HepG2 (cell line): ENCODE measurements around the gene TUBB3. TPM values are rescaled to one million over a fixed set of nuclear protein-coding genes. Genes with fewer than 3 reads are reported as not detected.

Experiments
- ATAC-seq: fragments of 200-7000 bp; cut with Tn5 transposase; 3 replicates; pipeline ENCODE4 v1.9.1; 2020; ENCODE audit warnings: mild to moderate bottlenecking, moderate library complexity
- BruUV-seq: library from RNA; stranded (reverse); fragments of 400-500 nt; replicated peaks from 2 replicates; lab custom pipeline; 2021; lab: Mats Ljungman, UMichigan
- CTCF ChIA-PET: fragments of 300-600 bp; formaldehyde crosslinking; extraction: SDS; loops from one replicate; lab custom pipeline; 2021; ENCODE audit warnings: low total read pairs, inconsistent platforms, low intra/inter-chr PET ratio; lab: Yijun Ruan, JAX
- POLR2A ChIA-PET: fragments of 350-600 bp; sonication (Branson Sonifier 250); formaldehyde crosslinking; loops from one replicate; lab custom pipeline; 2020; ENCODE audit warnings: antibody characterized with exemption, inconsistent platforms; lab: Yijun Ruan, JAX
- DNase-seq: peaks from one replicate; pipeline ENCODE4 v3.0.0-alpha.2; 2015; ENCODE audit warnings: low spot score
- FAIRE-seq: peaks from 3 replicates; lab custom pipeline; 2011; peaks lifted over from hg19 to GRCh38; lab: Jason Lieb, UNC
- H2AFZ ChIP-seq: one replicate; pipeline ENCODE4 v1.6.1; 2011; ENCODE audit warnings: low read length, inconsistent platforms
- H3K27ac ChIP-seq: fragments of 300-600 bp; 3 replicates; pipeline ENCODE4 v1.8.0; 2011; ENCODE audit warnings: mixed run types, mild to moderate bottlenecking, mixed read lengths, low read length, inconsistent platforms; ENCODE audit not compliant: insufficient read depth; ENCODE audit errors: extremely low read length
- H3K27me3 ChIP-seq, 2 experiments: fragments of 200-600 bp in 1 of 2; 2 replicates in 1 of 2; 3 replicates in 1 of 2; pipeline versions ENCODE4 v1.6.0 to v1.8.0; 2011; ENCODE audit warnings: low read length in 2 of 2, mild to moderate bottlenecking in 2 of 2, moderate library complexity in 2 of 2, inconsistent platforms in 1 of 2; ENCODE audit not compliant: insufficient read depth in 2 of 2, control insufficient read depth in 1 of 2
- H3K36me3 ChIP-seq, 2 experiments: fragments of 200-600 bp in 1 of 2; replicated peaks in 1 of 2; 2 replicates in 1 of 2; 3 replicates in 1 of 2; pipeline versions ENCODE4 v1.5.1 to v1.8.0; 2011; ENCODE audit warnings: low read length in 2 of 2, inconsistent platforms in 1 of 2; ENCODE audit not compliant: insufficient read depth in 2 of 2, control insufficient read depth in 1 of 2
- H3K4me1 ChIP-seq: 2 replicates; pipeline ENCODE4 v1.5.1; 2012; ENCODE audit warnings: low read length, inconsistent platforms; ENCODE audit not compliant: insufficient read depth
- H3K4me2 ChIP-seq: 2 replicates; pipeline ENCODE4 v1.6.0; 2011; ENCODE audit warnings: low read depth, low read length, inconsistent platforms
- H3K4me3 ChIP-seq, 3 experiments: fragments of 200-600 bp in 1 of 3; sonication (generic), shearing (Covaris generic) in 1 of 3; replicated peaks in 1 of 3; 2 replicates each; pipeline ENCODE4 v1.5.1; 2011 to 2016; ENCODE audit warnings: low read length in 3 of 3, inconsistent platforms in 2 of 3, low read depth in 2 of 3, mild to moderate bottlenecking in 2 of 3, control low read depth in 1 of 3, mixed read lengths in 1 of 3; ENCODE audit not compliant: insufficient read depth in 1 of 3
- H3K79me2 ChIP-seq: one replicate; pipeline ENCODE4 v1.6.1; 2011; ENCODE audit warnings: low read length, inconsistent platforms; ENCODE audit not compliant: insufficient read depth
- H3K9ac ChIP-seq: 2 replicates; pipeline ENCODE4 v1.6.0; 2011; ENCODE audit warnings: mild to moderate bottlenecking, low read depth, low read length, inconsistent platforms; ENCODE audit not compliant: insufficient read depth
- H3K9me3 ChIP-seq: 2 replicates; pipeline ENCODE4 v1.5.1; 2012; ENCODE audit warnings: mild to moderate bottlenecking, low read length
- H4K20me1 ChIP-seq: 2 replicates; pipeline ENCODE4 v1.6.0; 2011; ENCODE audit warnings: inconsistent platforms, mild to moderate bottlenecking, low read length, moderate library complexity; ENCODE audit not compliant: insufficient read depth
- CTCF ChIP-seq: sonication (generic); formaldehyde crosslinking; IDR thresholded peaks from 2 replicates; pipeline ENCODE4 v1.5.0; 2020; ENCODE audit warnings: mild to moderate bottlenecking, missing genetic modification reagents, moderate library complexity
- RFXAP ChIP-seq: sonication (generic); formaldehyde crosslinking; IDR thresholded peaks from 2 replicates; pipeline ENCODE4 v1.4.0; 2020; ENCODE audit warnings: missing genetic modification reagents, borderline replicate concordance
- SAP130 ChIP-seq: IDR thresholded peaks from 2 replicates; pipeline ENCODE4 v1.6.1; 2016; ENCODE audit warnings: low read depth
- TCF12 ChIP-seq, 2 experiments: fragments of 450-650 bp in 1 of 2; sonication (generic) in 1 of 2; formaldehyde crosslinking in 1 of 2; IDR thresholded peaks; 2 replicates each; pipeline versions ENCODE4 v1.6.1 to v1.8.0; 2017 to 2022; ENCODE audit warnings: antibody characterized with exemption in 1 of 2, mild to moderate bottlenecking in 1 of 2, missing genetic modification reagents in 1 of 2, moderate library complexity in 1 of 2
- TGIF2 ChIP-seq: IDR thresholded peaks from 2 replicates; pipeline ENCODE4 v1.6.1; 2016; ENCODE audit warnings: control low read depth, missing compliant biosample characterization
- ZNF235 ChIP-seq: sonication (generic); formaldehyde crosslinking; IDR thresholded peaks from 2 replicates; pipeline ENCODE4 v1.8.1; 2023; ENCODE audit warnings: mild to moderate bottlenecking, missing genetic modification reagents, borderline replicate concordance
- ZNF567 ChIP-seq: sonication (generic); formaldehyde crosslinking; IDR thresholded peaks from 2 replicates; pipeline ENCODE4 v1.8.1; 2023; ENCODE audit warnings: mild to moderate bottlenecking, missing genetic modification reagents, borderline replicate concordance
- ZNF788 ChIP-seq: sonication (generic); formaldehyde crosslinking; IDR thresholded peaks from 2 replicates; pipeline ENCODE4 v1.5.0; 2020; ENCODE audit warnings: mild to moderate bottlenecking, missing genetic modification reagents, borderline replicate concordance
- ZSCAN12 ChIP-seq: sonication (generic); formaldehyde crosslinking; IDR thresholded peaks from 2 replicates; pipeline ENCODE4 v1.9.0; 2021; ENCODE audit warnings: mild to moderate bottlenecking, missing genetic modification reagents
- WGBS: methylation state at CpG from one replicate; pipeline ENCODE4 v1.1.6; 2017; ENCODE audit warnings: low lambda C conversion rate; 5-methylcytosine and 5-hydroxymethylcytosine counted together
- in situ Hi-C: cut with HindIII; loops from 2 replicates; pipeline ENCODE4 v1.10.0; 2017; ENCODE audit warnings: low pct_unique_long_range_greater_than_20kb; ENCODE audit not compliant: extremely low pct_ligation_motif_present
- intact Hi-C: fragments of 100-400 bp; cut with micrococcal nuclease; formaldehyde crosslinking; loops from one replicate; pipeline ENCODE4 v1.10.0; 2022; ENCODE audit not compliant: unreplicated experiment
- polyA plus RNA-seq, 8 experiments: library from polyadenylated mRNA; depleted of rRNA in 3 of 8; stranded (reverse) in 7 of 8; unstranded in 1 of 8; fragments of >200 nt; fragmentation: Illumina TruSeq in 4 of 8; extraction: Trizol in 4 of 8; gene quantifications; 2 replicates each; pipeline versions ENCODE4 v1.2.1 to v1.2.3, GENCODE V29; 2011 to 2016; ENCODE audit warnings: low read depth in 4 of 8, missing spikeins in 1 of 8, mixed read lengths in 1 of 8; ENCODE audit not compliant: insufficient read depth in 1 of 8
- total RNA-seq, 5 experiments: library from RNA; depleted of rRNA; stranded (reverse); fragments of >200 nt; fragmentation: Illumina TruSeq; extraction: Trizol; gene quantifications; 2 replicates each; pipeline ENCODE4 v1.2.3, GENCODE V29; 2016; ENCODE audit warnings: low read depth in 1 of 5
- TF ChIP-seq, protein P1 (sequence below): sonication (generic); formaldehyde crosslinking; IDR thresholded peaks from 2 replicates; pipeline ENCODE4 v1.5.0; 2020; ENCODE audit warnings: mild to moderate bottlenecking, missing genetic modification reagents
- TF ChIP-seq, protein P2 (sequence below): sonication (generic); formaldehyde crosslinking; IDR thresholded peaks from 2 replicates; pipeline ENCODE4 v1.4.0; 2020; ENCODE audit warnings: mild to moderate bottlenecking, missing genetic modification reagents
- TF ChIP-seq, protein P3 (sequence below): sonication (generic); formaldehyde crosslinking; IDR thresholded peaks from 2 replicates; pipeline ENCODE4 v1.4.0; 2020; ENCODE audit warnings: missing genetic modification reagents

The TUBB3 gene
- total and polyA plus RNA-seq, 2 of the 13 experiments (the other 11 are each of a cell fraction or from before 2014, with no cell fraction given), result 110 to 185 TPM

GRCh38 chr16:89924297-89924924 is 1.3 kb downstream of the TUBB3 start:
- Histone ChIP-seq H3K9me3 (no peaks in the 10 kb centered on the region), H3K27me3 (no peaks in the 10 kb centered on the region; a peak in 1 of 5 replicates), H3K9ac (peak overlapping the region; percentile 78), H3K36me3 (peaks cover 0 to 2% of the 10 kb centered on the region in 2 experiments; a peak in 1 of 5 replicates), H3K4me1 (peaks cover 39% of the 10 kb centered on the region), H4K20me1 (peaks cover 44% of the 10 kb centered on the region), H3K79me2 (peaks cover 37% of the 10 kb centered on the region), H3K4me2 (peak overlapping the region; percentile 98), H2AFZ (no peak overlapping the region), H3K4me3 (peak overlapping the region; percentile 74 to 90 (median 81)), H3K27ac (no peak overlapping the region)
- in situ Hi-C loops (loop anchor here (5.0 kb wide), 1 partner anchor 98 kb away; no protein-coding TSS in a partner anchor), intact Hi-C loops (loop anchor here (5.0 kb wide), 1 partner anchor 98 kb away; no protein-coding TSS in a partner anchor)
- ChIA-PET CTCF (no interaction called here), POLR2A (interaction anchor here (0.8 to 4.8 kb wide), 11 partner anchors 9 to 109 kb away, joined by 3 to 86 read pairs (median 13); partner anchors contain the start of genes DBNDD1, DEF8 and TCF25)
- FAIRE-seq (no peak), DNase-seq (peak; percentile 55), ATAC-seq (no peak)
- BruUV-seq, result no TSS peak
- WGBS, result 31% methylated on average over 13 of the region's 14 CpGs
- TF ChIP-seq, protein P1, sequence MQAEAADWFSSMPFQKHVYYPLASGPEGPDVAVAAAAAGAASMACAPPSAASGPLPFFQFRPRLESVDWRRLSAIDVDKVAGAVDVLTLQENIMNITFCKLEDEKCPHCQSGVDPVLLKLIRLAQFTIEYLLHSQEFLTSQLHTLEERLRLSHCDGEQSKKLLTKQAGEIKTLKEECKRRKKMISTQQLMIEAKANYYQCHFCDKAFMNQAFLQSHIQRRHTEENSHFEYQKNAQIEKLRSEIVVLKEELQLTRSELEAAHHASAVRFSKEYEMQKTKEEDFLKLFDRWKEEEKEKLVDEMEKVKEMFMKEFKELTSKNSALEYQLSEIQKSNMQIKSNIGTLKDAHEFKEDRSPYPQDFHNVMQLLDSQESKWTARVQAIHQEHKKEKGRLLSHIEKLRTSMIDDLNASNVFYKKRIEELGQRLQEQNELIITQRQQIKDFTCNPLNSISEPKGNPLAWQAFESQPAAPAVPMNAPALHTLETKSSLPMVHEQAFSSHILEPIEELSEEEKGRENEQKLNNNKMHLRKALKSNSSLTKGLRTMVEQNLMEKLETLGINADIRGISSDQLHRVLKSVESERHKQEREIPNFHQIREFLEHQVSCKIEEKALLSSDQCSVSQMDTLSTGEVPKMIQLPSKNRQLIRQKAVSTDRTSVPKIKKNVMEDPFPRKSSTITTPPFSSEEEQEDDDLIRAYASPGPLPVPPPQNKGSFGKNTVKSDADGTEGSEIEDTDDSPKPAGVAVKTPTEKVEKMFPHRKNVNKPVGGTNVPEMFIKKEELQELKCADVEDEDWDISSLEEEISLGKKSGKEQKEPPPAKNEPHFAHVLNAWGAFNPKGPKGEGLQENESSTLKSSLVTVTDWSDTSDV (CRISPR knock-in tag), result no peak
- TF ChIP-seq, protein P2, sequence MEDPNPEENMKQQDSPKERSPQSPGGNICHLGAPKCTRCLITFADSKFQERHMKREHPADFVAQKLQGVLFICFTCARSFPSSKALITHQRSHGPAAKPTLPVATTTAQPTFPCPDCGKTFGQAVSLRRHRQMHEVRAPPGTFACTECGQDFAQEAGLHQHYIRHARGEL (CRISPR knock-in tag), result 0 out of 2 replicates have a peak, but pooled peaks have one; percentile 64
- TF ChIP-seq ZSCAN12 (CRISPR knock-in tag) (no peak), ZNF567 (0 out of 2 replicates have a peak, but pooled peaks have one; percentile 10), TGIF2 (CRISPR knock-in tag) (peak; percentile 41; the same call in 1 of the 2 replicates), RFXAP (CRISPR knock-in tag) (no peak), ZNF788 (CRISPR knock-in tag) (no peak), ZNF235 (0 out of 2 replicates have a peak, but pooled peaks have one; percentile 17), SAP130 (CRISPR knock-in tag) (peak; percentile 78), CTCF (CRISPR knock-in tag) (peak; percentile 27; the same call in 1 of the 2 replicates), TCF12 (IDR thresholded peaks at IDR 0.05) (no peak), TCF12 (CRISPR knock-in tag; IDR thresholded peaks at IDR 0.05) (0 out of 2 replicates have a peak, but pooled peaks have one; percentile 2)
- TF ChIP-seq, protein P3, sequence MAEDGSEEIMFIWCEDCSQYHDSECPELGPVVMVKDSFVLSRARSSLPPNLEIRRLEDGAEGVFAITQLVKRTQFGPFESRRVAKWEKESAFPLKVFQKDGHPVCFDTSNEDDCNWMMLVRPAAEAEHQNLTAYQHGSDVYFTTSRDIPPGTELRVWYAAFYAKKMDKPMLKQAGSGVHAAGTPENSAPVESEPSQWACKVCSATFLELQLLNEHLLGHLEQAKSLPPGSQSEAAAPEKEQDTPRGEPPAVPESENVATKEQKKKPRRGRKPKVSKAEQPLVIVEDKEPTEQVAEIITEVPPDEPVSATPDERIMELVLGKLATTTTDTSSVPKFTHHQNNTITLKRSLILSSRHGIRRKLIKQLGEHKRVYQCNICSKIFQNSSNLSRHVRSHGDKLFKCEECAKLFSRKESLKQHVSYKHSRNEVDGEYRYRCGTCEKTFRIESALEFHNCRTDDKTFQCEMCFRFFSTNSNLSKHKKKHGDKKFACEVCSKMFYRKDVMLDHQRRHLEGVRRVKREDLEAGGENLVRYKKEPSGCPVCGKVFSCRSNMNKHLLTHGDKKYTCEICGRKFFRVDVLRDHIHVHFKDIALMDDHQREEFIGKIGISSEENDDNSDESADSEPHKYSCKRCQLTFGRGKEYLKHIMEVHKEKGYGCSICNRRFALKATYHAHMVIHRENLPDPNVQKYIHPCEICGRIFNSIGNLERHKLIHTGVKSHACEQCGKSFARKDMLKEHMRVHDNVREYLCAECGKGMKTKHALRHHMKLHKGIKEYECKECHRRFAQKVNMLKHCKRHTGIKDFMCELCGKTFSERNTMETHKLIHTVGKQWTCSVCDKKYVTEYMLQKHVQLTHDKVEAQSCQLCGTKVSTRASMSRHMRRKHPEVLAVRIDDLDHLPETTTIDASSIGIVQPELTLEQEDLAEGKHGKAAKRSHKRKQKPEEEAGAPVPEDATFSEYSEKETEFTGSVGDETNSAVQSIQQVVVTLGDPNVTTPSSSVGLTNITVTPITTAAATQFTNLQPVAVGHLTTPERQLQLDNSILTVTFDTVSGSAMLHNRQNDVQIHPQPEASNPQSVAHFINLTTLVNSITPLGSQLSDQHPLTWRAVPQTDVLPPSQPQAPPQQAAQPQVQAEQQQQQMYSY (CRISPR knock-in tag), result no peak
